ENCODE measurements around the gene GRK5.
"Not testable (repeated sequence)": the region's sequence is repeated elsewhere in the genome, so short reads cannot be mapped to it uniquely, and the experiment has no call there.

GRK5 gene

DNA sequence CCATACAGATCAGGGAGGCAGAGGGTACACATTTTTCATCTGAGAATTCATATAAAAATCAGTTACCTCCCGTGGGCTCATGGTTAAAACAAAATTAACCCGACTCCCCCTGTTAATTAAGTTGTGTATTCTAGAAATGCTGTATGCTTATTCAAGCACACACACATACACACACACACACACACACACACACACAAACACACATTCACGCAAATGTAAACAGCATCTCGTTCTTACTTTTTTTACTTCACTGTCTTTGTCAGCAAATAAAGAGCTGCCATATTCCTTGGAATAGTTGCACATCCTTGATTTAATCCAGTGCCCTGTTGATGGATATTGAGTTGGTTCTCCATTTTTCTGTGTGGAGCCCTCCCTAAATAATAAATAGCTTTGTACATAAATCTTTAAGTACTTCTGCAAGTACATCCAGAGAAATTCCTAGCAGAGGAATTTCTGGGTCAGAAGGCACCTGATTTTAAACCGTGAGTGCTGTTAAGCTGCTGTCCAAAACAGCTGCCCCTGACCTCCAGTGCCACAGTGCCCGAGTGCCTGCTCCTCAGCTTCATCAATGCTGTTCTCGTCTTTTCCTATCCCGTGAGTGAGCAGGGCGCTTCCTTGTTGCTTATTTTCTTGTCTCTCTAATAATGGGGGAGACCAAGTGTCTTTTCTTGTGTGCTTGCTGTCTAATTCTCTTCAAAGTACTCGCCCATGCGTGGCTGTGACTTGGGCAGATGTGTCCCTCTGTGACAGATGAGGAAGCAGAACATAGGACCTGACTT, 217.9 kb downstream of the GRK5 start:
- DNase-seq = no peak

DNA sequence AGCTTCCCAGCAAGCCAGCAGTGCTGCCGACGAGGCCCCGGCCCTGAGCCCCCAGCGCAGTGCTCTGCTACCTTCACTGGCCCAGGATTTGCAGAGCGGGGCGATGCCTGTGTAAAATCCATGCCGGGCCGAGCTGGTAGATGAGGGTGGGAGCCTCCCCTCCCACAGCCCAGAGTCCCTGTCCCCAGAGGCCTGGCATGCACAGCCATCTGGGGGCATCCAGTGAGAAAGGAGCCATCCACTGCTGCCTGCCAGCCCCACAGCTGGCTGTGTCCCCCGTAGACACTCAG, 218.5 kb downstream of the GRK5 start:
- DNase-seq = no peak

DNA sequence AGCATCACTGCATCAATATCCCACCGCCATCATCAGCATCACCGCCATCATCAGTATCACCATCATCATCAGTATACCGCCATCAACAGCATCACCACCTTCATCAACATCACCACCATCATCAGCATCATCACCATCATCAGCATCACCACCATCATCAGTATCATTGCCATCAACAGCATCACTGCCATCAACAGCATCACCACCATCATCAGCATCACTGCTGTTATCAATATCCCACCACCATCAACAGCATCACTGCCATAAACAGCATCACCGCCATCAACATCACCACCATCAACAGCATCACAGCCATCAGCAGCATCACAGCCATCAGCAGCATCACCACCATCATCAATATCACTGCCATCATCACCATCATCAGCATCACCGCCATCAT, 219.3 kb downstream of the GRK5 start:
- no peak for DNase-seq

DNA sequence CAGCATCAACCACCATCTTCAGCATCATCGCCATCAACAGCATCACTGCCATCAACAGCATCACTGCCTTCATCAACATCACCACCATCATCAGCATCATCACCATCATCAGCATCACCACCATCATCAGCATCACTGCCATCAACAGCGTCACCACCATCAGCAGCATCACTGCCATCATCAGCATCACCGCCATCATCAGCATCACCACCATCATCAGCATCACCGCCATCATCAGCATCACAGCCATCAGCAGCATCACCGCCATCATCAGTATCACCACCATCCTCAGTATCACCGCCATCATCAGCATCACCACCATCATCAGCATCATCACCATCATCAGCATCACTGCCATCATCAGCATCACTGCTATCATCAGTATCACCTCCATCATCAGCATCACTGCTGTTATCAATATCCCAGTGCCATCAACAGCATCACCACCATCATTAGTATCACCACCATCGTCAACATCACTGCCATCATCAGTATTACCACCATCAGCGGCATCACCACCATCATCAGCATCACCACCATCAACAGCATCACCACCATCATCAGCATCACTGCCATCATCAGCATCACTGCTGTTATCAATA, 220.0 kb downstream of the GRK5 start:
- DNase-seq = no peak

DNA sequence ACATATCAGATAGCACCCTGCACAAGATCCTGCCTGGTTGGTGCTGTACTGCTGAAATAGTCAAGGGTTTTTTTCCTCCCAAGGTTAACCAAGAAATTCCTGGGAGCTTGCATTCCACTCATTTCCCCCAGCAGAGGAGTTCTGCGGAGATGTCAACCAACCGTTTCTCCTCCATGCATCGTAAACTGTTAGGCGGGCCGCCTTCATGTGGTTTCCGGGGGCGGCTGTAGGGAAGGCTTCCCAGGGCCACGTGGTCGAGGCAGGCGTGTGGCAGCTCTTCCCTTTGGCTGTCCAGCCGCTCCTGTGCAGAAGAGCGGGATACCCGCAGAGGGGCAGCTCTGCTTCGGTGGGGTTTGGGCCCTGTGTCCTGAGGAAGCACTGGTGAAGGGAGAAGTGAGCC, 221.4 kb downstream of the GRK5 start:
- DNase-seq = no peak

DNA sequence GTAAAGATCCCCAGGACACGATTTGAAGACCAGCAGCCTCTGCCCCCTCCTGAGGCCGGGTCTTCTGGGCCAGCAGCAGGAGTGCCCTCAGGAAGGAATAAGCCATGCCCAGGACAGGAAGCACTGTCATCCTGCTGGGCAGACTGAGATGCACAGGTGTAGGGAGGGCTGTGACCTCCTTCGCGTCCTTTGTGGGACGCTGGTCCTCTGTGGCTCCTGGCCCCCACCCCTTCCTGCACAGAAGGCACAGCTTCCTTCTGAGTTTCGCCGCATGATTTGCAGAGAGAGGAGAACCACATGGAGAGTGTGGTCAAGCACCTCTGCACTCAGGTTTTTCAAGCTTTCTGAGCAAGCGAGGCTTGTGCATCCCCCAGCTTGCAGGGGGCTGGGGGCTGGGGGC, 222.4 kb downstream of the GRK5 start:
- DNase-seq = no peak

DNA sequence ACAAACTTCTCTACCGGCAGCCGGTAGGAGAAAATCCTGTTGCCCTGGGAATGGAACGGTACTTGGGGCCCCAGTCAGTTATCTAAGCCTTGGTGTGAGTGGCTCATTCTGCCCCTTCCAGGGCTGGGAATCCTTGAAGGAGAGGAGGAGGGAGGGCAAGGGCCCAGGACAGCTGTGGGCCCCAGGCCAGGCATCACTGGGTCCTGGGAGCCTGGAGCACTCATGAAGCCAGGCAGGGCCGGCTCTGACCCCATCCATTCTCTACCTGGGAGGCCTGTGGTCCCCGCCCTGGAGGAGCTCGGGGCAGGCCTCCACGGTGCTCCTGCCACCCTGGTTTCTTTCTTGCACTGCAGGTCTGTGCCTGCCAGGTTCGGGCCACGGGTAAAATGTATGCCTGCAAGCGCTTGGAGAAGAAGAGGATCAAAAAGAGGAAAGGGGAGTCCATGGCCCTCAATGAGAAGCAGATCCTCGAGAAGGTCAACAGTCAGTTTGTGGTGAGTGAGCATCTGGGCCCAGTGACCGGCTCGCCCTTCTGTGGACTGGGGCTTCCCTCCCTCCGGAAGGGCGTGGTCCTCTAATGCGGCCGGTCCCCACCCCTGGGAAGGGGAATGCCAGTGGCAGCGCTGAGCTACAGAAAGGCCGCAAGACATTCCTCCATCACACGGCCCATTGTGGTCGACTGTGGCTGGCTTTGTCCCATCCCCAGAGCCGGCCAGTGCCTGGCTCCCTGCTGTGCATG, 223.8 kb downstream of the GRK5 start:
- no peak for DNase-seq

DNA sequence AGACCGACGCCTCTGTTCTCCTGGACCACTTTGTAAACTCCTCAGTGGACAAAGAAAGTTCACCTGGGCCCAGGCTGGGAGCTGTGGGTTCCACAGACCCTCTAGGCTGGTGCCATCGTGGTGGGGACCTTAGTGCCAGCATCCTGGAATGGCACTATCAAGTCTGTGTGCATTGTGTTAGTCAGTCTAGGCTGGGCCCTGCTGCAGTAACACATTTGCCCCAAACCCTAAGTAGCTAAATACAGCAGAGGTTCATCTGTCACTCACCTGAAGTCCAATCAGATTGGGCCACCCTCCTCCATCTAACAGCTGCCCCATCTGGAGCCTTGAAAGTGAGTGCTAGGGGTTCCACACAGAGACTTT, 224.4 kb downstream of the GRK5 start:
- DNase-seq = no peak

DNA sequence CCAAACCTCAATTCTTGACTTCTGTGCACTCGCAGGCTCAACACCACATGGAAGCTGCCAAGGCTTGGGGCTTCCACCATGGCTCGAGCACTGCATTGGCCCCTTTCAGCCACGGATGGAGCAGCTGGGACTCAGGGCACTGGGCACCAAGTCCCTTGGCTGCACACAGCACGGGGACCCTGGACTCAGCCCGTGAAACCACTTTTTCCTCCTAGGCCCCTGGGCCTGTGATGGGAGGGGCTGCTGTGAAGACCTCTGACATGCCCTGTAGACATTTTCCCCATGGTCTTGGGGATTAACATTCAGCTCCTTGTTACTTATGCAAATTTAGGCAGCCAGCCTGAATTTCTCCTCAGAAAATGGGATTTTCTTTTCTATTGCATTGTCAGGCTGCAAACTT, 227.6 kb downstream of the GRK5 start:
- not testable (repeated sequence) for DNase-seq

DNA sequence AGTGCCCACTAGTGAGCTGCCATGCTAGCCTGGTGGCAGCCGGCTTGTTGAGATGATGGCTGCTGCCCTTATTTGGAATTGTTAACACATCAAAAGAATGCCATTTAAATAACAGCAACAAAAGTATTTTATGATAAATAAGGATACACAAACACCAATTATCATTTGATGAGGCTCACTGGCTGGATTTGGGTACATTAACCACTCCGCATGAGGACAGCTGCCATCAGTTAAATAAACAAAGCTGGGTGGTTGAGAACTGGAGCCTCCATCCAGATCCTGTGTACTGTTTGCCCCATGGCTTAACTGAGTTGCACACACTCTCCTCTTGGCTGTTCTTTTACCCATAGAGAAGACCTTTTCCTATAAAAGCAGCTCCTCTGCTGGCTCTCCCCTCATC, 231.3 kb downstream of the GRK5 start:
- DNase-seq = no peak

DNA sequence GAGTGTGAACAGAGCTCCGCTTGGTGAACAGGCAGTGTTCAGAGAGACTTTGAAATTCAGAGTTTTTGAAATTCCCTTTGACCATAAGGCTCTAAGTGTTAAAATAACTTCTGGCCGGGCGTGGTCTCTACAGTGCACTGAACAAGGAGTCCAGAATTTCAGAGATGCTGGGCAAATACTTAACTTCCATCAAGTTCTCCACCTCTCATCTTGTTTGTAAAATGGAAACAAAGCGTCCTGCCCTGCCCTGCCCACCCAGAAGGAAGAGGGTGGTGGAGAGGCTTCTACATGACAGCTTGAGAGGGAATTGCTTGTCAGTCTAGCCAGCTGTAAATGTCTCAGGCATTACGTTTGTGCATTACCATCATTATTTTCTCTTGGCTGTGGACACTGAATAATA, 232.6 kb downstream of the GRK5 start:
- no peak for DNase-seq

DNA sequence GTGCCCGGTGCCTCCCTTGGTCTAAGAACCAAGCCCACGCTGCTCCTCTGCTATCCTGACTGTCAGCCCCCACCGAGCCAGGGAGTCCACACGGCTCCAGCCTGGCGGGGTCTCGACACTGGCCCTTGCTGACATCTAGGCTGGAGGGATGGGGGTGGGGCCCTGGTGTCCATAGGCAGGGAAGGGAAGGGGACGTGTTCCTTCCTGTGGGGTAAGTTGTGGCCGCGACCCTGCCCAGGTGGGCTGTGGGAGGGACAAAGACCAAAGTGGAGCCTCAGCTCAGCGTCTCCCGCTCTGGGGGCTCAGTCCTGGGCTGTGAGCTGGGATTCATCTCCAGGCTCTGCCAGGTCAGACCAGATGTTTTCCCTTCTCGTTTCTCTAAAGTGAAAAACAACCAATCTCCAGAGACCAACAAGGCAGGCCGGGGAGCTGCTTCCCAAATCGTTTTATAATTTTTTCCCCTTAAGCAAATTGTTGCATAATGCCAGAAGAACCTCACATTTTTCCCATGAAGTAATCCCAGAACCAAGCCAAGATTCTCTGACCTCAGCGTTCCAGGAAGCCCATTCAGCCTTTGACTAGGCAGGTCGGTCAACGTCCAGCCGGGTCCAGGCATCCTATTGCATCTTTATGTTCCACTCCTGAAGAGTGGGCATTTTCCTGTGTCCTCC, 233.9 kb downstream of the GRK5 start:
- DNase-seq = no peak

DNA sequence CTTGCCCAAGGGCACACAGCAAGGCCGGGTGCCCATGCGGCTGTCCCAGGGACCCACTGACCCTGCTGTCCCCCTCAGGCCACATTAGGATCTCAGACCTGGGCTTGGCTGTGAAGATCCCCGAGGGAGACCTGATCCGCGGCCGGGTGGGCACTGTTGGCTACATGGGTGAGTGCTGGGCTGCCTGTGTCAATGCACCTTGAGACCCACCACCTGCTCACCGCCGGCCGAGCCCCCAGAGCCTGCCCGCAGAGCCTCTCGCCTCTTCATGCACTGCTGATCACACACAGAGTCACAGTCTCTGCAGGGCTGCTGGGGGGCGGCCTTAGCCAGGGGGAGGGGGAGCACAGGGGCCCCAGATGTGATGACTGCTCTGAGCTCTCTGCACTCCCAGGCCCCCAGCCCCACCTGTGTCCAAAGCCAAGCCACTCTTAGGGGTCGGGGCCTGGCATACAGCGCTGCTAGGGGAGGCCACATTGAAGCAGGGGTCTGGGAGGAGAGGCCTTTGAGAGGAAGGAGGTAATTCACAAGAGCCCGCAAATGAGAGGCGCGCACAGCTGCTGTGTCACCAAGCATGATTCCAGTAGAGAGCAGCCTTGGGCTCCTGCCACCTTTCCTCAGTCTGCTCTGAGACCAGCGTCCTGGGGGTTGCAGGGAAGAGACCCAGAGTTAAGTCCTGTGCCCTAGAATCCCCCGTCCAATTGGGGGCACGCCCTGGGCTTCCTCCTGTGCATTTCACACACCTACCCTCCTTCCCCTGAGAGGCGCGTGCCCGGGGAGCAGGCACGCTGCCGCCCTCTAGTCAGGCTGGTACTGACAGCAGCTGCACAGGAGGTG, 234.8 kb downstream of the GRK5 start:
- DNase-seq = no peak

DNA sequence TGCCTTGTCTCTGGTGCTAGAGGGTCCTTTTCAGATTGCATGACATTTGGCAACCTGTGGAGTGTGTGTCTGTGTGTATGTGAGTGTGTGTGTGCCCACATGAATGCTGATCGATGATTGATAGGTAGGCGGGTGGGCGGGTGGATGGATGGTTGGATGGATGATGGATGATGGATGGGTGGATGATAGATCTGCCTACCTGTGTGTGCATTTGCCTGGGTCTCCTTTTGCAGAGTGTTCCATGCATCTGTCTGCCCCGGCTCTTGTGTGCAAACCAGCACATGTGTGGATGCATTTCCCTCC, 235.3 kb downstream of the GRK5 start:
- DNase-seq = no peak

DNA sequence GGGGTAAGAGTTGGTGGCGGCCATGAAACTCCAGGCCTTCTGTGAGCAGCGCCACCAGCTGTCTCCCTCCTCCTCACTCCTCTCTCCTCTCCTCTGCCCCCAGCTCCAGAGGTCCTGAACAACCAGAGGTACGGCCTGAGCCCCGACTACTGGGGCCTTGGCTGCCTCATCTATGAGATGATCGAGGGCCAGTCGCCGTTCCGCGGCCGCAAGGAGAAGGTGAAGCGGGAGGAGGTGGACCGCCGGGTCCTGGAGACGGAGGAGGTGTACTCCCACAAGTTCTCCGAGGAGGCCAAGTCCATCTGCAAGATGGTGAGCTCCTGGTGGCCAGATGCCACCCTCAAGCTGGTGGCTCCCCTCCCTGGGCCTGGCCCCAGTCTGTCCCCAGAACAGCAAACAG, 236.1 kb downstream of the GRK5 start:
- DNase-seq = no peak

DNA sequence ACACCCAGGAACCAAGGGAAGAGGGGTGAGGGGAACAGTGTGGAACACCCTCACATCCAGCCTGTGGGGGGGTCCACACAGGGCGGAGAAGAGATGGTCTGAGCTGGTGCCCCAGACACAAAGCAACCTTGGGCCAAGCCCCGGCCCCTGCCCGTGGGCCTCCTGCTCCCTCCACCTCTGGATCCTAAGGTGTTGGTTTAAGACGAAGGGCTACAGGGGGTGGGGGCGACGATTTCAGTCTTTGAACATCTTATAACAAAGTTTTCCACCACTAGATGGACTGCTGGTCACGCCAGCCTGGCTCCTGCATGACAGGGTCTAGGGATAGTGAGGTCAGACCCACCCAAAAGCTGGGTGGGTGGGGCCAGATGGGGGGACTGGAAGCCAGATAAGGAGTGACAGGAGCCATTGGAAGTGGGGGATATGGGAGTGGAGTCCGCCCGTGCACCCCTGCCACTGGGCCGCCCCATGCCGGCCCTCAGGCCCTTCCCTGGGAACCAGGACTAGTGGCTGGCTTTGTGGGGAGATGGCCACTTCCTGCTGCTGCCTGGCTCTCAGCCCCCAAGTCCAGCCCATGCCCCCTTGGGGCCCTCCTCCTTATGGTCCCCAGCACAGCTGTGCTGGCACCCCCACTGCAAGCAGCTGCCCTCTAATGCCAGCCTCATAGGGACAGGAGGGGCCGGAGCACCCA, 236.7 kb downstream of the GRK5 start:
- no peak for DNase-seq

DNA sequence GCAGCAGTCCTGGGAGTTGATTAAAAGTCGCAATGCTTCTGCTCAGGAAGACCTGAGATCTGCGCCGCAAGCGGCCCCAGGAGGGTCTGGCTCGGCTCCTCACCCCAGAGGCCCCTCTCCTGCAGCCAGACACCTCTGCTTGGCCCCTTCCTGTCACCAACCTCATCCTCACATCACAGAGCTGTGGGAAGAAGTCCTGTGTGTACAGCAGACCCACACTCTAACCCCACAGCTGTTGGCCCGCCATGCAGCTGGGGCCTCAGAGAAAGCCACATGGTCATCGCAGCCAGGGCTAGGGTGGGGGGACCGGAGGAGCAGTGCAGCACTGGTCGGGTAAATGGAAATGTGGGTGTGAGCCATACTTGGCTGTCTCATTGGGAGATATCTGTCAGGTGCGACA, 237.5 kb downstream of the GRK5 start:
- no peak for DNase-seq

DNA sequence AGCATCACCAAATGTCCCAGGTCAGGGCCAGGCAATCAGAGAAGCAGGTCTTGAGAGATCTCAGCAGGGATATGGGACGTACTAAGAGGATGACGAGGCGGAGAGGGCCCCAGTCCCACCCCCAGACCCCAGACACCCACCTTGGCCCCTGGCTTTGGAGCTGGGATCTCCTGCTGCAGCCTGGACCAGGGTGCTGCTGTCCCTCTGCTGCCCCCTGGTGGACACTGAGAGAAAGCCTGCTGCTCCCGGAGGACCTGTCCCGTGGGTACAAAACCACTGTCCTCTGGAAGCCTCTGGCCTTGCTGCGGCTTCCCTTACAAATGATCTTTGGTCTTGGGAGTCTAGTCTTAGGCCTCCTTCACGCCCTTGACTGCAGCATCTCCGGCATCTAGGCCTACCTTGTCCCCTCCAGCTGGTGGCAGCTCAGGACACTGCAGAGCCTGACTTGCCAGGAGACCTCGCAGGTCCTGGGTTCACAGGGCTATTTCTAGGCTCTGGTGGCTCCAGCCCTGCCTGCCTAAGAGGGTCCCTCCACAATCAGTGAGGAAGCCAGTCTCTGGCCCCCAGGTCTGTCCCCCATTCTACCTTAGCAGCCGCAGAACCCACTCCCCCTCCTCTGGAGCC, 238.1 kb downstream of the GRK5 start:
- peak; percentile 15 for DNase-seq

DNA sequence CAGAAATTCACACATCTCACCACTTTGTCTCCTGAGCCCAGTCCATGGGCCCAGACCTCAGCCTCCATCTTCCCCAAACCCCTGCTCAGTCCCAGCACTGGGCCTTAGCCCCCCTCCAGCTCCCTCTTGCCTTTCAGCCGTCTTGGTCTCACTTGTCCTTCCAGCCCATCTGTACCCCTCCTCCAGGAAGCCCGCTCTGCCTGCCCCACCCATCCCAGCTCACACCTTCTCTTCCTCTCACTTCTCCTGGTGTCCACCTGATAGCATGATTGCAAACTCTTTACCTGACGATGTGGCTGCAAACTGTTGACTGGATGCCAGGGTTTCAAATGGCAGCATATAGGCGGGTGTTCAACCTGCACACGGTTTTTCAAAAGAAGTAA, 238.6 kb downstream of the GRK5 start:
- no peak for DNase-seq

DNA sequence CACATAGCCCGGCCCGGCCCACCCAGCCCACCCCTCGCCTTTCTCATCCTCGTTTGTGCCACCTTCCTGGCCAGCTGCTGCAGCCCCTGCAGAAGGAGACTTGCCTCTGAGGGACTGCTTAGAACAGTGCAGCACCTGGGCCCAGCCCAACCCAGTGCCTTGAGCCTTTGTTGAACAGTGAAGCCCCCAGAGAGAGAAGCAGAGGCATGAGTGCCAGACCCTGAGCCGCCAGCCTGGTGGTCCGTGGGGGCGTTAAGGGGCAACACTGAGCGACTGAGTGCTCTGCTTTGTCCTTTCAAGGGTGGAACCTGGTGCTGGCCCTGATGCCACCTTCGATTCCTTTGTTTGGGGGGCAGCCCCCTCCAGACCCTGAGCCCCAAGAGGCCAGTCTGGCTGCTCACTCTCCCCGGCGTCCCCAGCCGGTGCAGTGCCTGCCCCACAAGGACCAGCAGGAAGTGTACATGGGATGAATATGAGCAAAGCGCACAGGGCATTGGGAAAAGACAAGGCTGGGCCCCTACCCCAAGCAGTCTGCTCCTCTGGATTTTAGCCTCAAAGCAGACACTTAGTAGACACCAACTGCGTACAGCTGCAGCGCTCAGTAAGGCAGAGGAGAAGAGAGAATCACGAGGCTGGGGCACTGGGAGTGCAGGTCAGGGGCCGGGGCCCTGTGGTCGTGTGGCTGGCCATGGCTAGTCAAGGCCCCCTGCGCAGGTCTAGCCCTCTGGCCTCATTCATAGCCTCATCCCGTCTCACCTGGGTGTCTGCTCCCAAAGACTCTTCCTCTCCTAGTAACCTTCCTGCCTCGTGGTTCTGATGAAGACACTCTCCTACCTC, 239.3 kb downstream of the GRK5 start:
- no peak for DNase-seq

DNA sequence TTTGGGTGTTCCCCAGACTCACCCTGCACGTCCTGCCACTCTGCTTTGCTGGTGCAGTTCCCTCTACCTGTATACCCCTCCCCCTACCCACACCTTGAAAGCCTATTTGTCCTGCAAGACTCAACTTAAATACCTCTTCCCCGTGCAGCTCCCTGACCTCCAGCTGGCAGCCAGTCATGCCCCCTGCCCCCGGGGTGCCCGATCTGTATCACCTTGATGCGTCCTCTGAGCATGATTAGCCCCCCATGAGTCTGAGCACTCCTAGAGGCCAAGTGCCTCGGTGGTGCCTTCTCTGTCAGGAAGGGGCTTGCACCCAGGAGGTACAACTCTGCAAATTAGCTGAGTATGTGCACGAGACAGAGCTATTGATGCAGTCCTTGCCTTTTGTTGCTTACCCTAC, 240.1 kb downstream of the GRK5 start:
- no peak for DNase-seq

Measured in NCI-H2171 (cell line).